Osteoblast (primary cell): ENCODE results near the gene GATA5. TPM values are rescaled to one million over a fixed set of nuclear protein-coding genes. Genes with fewer than 3 reads are reported as not detected.

Experiments
- DNase-seq: peaks from one replicate; pipeline ENCODE4 v3.0.0; 2011; ENCODE audit warnings: low spot score, mixed read lengths; ENCODE audit not compliant: insufficient read length; ENCODE audit errors: missing footprints
- H2AFZ ChIP-seq: 2 replicates; pipeline ENCODE4 v1.6.0; 2011; ENCODE audit warnings: mild to moderate bottlenecking, low read length
- H3K27ac ChIP-seq: 2 replicates; pipeline ENCODE4 v1.5.1; 2011; ENCODE audit warnings: mild to moderate bottlenecking, low read depth, low read length, moderate library complexity
- H3K27me3 ChIP-seq: 2 replicates; pipeline ENCODE4 v1.6.0; 2012; ENCODE audit warnings: mild to moderate bottlenecking, control low read depth, inconsistent platforms, low read length, moderate library complexity; ENCODE audit not compliant: insufficient read depth
- H3K36me3 ChIP-seq: 2 replicates; pipeline ENCODE4 v1.5.1; 2011; ENCODE audit warnings: mild to moderate bottlenecking, low read length, control low read depth, moderate library complexity; ENCODE audit not compliant: insufficient read depth
- H3K4me1 ChIP-seq: 2 replicates; pipeline ENCODE4 v1.5.1; 2011; ENCODE audit warnings: mild to moderate bottlenecking, low read length, control low read depth, moderate library complexity; ENCODE audit not compliant: insufficient read depth
- H3K4me2 ChIP-seq: 2 replicates; pipeline ENCODE4 v1.6.0; 2011; ENCODE audit warnings: mild to moderate bottlenecking, low read length; ENCODE audit not compliant: insufficient read depth
- H3K4me3 ChIP-seq: fragments of 200-600 bp; sonication (generic); 3 replicates; pipeline ENCODE4 v1.5.1; 2012; ENCODE audit warnings: mild to moderate bottlenecking, low read length, inconsistent platforms; ENCODE audit not compliant: insufficient read depth
- H3K79me2 ChIP-seq: 2 replicates; pipeline ENCODE4 v1.6.0; 2012; ENCODE audit warnings: mild to moderate bottlenecking, low read length, control low read depth, inconsistent platforms; ENCODE audit not compliant: insufficient read depth
- H3K9me3 ChIP-seq: 2 replicates; pipeline ENCODE4 v1.5.1; 2011; ENCODE audit warnings: low read depth, low read length, control low read depth
- H4K20me1 ChIP-seq: 2 replicates; pipeline ENCODE4 v1.6.0; 2012; ENCODE audit warnings: mild to moderate bottlenecking, low read length, control low read depth; ENCODE audit not compliant: insufficient read depth
- CTCF ChIP-seq: IDR thresholded peaks from 2 replicates; pipeline ENCODE4 v1.5.1; 2011; ENCODE audit warnings: mild to moderate bottlenecking, low read depth, low read length, moderate library complexity; ENCODE audit errors: extremely low read depth
- total RNA-seq: library from RNA; depleted of rRNA; stranded (reverse); fragments of >200 nt; gene quantifications from 2 replicates; pipeline ENCODE4 v1.2.3, GENCODE V29; 2012

The GATA5 gene
- total RNA-seq, 1 donor = not detected

- Histone ChIP-seq H3K4me2 (no peak overlapping the region), H3K79me2 (no peaks in the 10 kb centered on the region), H4K20me1 (no peaks in the 10 kb centered on the region), H2AFZ (no peak overlapping the region), H3K27ac (no peak overlapping the region), H3K27me3 (no peaks in the 10 kb centered on the region), H3K36me3 (no peaks in the 10 kb centered on the region), H3K9me3 (no peaks in the 10 kb centered on the region), H3K4me1 (no peaks in the 10 kb centered on the region), H3K4me3 (no peak overlapping the region)
- no peak for DNase-seq
- no peak for TF ChIP-seq CTCF
Observed at GRCh38 chr20:62424249-62425107, 51.3 kb downstream of the GATA5 start.

- H3K4me1 ChIP-seq = no peaks in the 10 kb centered on the region
- H2AFZ ChIP-seq = no peak overlapping the region
- no peak overlapping the region for H3K27ac ChIP-seq
- no peaks in the 10 kb centered on the region for H3K27me3 ChIP-seq
- no peak for TF ChIP-seq CTCF
- H4K20me1 ChIP-seq = no peaks in the 10 kb centered on the region
- H3K9me3 ChIP-seq = no peaks in the 10 kb centered on the region
- H3K79me2 ChIP-seq = no peaks in the 10 kb centered on the region
- H3K36me3 ChIP-seq = no peaks in the 10 kb centered on the region
- no peak for DNase-seq
- H3K4me2 ChIP-seq = no peak overlapping the region
- H3K4me3 ChIP-seq = no peak overlapping the region
Observed at GRCh38 chr20:62423326-62423706, 52.5 kb downstream of the GATA5 start.

- no peak overlapping the region for H2AFZ ChIP-seq
- no peak overlapping the region for H3K27ac ChIP-seq
- no peaks in the 10 kb centered on the region for H3K27me3 ChIP-seq
- TF ChIP-seq CTCF = no peak
- no peaks in the 10 kb centered on the region for H3K9me3 ChIP-seq
- no peaks in the 10 kb centered on the region for H3K36me3 ChIP-seq
- no peaks in the 10 kb centered on the region for H3K4me1 ChIP-seq
- H3K79me2 ChIP-seq = no peaks in the 10 kb centered on the region
- no peak overlapping the region for H3K4me2 ChIP-seq
- no peaks in the 10 kb centered on the region for H4K20me1 ChIP-seq
- DNase-seq = no peak
- H3K4me3 ChIP-seq = no peak overlapping the region
Observed at GRCh38 chr20:62422636-62423325, 53.0 kb downstream of the GATA5 start.

- Histone ChIP-seq H2AFZ (no peak overlapping the region), H3K4me1 (no peaks in the 10 kb centered on the region), H3K4me3 (no peak overlapping the region), H3K79me2 (no peaks in the 10 kb centered on the region), H3K27ac (no peak overlapping the region), H3K27me3 (no peaks in the 10 kb centered on the region), H3K4me2 (no peak overlapping the region), H4K20me1 (no peaks in the 10 kb centered on the region), H3K36me3 (no peaks in the 10 kb centered on the region), H3K9me3 (no peaks in the 10 kb centered on the region)
- DNase-seq = no peak
- TF ChIP-seq CTCF = no peak
Observed at GRCh38 chr20:62421716-62421990, 54.1 kb downstream of the GATA5 start.
